Neural cell (in vitro differentiated cells): ENCODE measurements around the gene ARHGEF11.

Experiments used
- POLR2AphosphoS5 ChIP-seq: IDR thresholded peaks from 2 replicates; pipeline ENCODE4 v1.6.1; 2012
- RAD21 ChIP-seq: fragments of 450-650 bp; conservative IDR thresholded peaks from 2 replicates; pipeline ENCODE4 v1.6.1; 2014; ENCODE audit warnings: antibody characterized with exemption, mild to moderate bottlenecking, moderate library complexity
- TF ChIP-seq, protein P1 (sequence below): fragments of 450-650 bp; IDR thresholded peaks from 2 replicates; pipeline ENCODE4 v1.5.1; 2014; ENCODE audit warnings: antibody characterized with exemption, mild to moderate bottlenecking, moderate library complexity; ENCODE audit not compliant: poor library complexity, severe bottlenecking
- TF ChIP-seq, protein P2 (sequence below): IDR thresholded peaks from 2 replicates; pipeline ENCODE4 v1.6.1; 2012; ENCODE audit warnings: borderline replicate concordance

GRCh38 chr1:156957634-156958033 is 87.9 kb downstream of the ARHGEF11 start:
- TF ChIP-seq, protein P1, sequence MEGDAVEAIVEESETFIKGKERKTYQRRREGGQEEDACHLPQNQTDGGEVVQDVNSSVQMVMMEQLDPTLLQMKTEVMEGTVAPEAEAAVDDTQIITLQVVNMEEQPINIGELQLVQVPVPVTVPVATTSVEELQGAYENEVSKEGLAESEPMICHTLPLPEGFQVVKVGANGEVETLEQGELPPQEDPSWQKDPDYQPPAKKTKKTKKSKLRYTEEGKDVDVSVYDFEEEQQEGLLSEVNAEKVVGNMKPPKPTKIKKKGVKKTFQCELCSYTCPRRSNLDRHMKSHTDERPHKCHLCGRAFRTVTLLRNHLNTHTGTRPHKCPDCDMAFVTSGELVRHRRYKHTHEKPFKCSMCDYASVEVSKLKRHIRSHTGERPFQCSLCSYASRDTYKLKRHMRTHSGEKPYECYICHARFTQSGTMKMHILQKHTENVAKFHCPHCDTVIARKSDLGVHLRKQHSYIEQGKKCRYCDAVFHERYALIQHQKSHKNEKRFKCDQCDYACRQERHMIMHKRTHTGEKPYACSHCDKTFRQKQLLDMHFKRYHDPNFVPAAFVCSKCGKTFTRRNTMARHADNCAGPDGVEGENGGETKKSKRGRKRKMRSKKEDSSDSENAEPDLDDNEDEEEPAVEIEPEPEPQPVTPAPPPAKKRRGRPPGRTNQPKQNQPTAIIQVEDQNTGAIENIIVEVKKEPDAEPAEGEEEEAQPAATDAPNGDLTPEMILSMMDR = no peak
- no peak for TF ChIP-seq POLR2AphosphoS5
- TF ChIP-seq, protein P2, sequence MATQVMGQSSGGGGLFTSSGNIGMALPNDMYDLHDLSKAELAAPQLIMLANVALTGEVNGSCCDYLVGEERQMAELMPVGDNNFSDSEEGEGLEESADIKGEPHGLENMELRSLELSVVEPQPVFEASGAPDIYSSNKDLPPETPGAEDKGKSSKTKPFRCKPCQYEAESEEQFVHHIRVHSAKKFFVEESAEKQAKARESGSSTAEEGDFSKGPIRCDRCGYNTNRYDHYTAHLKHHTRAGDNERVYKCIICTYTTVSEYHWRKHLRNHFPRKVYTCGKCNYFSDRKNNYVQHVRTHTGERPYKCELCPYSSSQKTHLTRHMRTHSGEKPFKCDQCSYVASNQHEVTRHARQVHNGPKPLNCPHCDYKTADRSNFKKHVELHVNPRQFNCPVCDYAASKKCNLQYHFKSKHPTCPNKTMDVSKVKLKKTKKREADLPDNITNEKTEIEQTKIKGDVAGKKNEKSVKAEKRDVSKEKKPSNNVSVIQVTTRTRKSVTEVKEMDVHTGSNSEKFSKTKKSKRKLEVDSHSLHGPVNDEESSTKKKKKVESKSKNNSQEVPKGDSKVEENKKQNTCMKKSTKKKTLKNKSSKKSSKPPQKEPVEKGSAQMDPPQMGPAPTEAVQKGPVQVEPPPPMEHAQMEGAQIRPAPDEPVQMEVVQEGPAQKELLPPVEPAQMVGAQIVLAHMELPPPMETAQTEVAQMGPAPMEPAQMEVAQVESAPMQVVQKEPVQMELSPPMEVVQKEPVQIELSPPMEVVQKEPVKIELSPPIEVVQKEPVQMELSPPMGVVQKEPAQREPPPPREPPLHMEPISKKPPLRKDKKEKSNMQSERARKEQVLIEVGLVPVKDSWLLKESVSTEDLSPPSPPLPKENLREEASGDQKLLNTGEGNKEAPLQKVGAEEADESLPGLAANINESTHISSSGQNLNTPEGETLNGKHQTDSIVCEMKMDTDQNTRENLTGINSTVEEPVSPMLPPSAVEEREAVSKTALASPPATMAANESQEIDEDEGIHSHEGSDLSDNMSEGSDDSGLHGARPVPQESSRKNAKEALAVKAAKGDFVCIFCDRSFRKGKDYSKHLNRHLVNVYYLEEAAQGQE = no peak
- no peak for TF ChIP-seq RAD21
